ENCODE measurements around the gene COL4A5. TPM values are rescaled to one million over a fixed set of nuclear protein-coding genes. Genes with fewer than 3 reads are reported as not detected.

The COL4A5 gene
- total and polyA plus RNA-seq, 3 donors from 2014 or later: 13.4 to 33.0 (median 23.8) TPM

DNA sequence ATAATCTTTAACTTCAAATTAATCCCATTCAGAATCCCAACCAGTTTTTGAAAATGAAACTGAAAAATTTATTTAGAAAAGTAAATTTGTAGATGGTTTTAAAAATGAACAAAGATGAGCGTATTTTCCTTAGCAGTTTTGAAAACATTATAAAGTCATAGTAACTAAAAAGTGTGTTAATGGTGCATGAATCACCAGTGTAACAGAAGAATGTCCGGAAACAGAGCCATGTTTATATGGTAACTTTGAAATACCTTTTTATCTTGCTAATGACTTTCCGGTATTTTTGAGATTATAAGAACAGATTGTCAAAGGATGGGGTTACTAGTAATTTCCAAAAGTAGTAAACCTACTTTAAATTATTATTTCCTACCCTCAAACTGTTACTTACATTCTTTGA, 150.9 kb downstream of the COL4A5 start:
- Histone ChIP-seq H3K27me3 (no peaks in the 10 kb centered on the region), H3K27ac (no peak overlapping the region), H3K4me1 (no peaks in the 10 kb centered on the region), H3K4me3 (no peak overlapping the region), H3K36me3 (ENCODE audit: low read depth, missing control alignments) (no peaks in the 10 kb centered on the region), H3K9me3 (no peaks in the 10 kb centered on the region)
- DNase-seq: no peak
- TF ChIP-seq POLR2A (IDR thresholded peaks at IDR 0.05) (no peak), CTCF (IDR thresholded peaks at IDR 0.05) (no peak)
- WGBS, 2 donors: 88 to 93% methylated on average over 3 of the region's 3 CpGs
- intact Hi-C loops (cut with DNase I; ENCODE audit: low total_unique reads): no loop called here

DNA sequence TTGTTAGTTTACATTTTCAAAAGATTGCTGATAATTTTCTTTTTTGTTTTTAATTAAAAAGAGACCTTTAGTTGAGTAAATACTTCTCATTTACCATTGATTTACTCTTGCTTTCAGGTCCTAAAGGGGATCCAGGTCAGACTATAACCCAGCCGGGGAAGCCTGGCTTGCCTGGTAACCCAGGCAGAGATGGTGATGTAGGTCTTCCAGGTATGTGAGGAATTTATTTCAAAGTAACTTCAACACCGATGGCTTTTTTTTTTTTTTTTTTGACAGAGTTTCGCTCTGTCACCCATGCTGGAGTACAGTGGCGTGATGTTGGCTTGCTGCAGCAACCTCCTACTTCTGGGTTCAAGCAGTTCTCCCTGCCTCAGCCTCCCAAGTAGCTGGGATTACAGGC, 161.6 kb downstream of the COL4A5 start:
- H3K4me3 ChIP-seq: no peak overlapping the region
- H3K36me3 ChIP-seq (ENCODE audit: low read depth, missing control alignments): no peaks in the 10 kb centered on the region
- no peaks in the 10 kb centered on the region for H3K9me3 ChIP-seq
- no peak for DNase-seq
- H3K4me1 ChIP-seq: no peaks in the 10 kb centered on the region
- no peak for TF ChIP-seq POLR2A (IDR thresholded peaks at IDR 0.05)
- no peak for TF ChIP-seq CTCF (IDR thresholded peaks at IDR 0.05)
- intact Hi-C loops (cut with DNase I; ENCODE audit: low total_unique reads): no loop called here
- 76 to 82% methylated on average over 4 of the region's 4 CpGs for WGBS, 2 donors
- no peaks in the 10 kb centered on the region for H3K27me3 ChIP-seq
- H3K27ac ChIP-seq: no peak overlapping the region

- Histone ChIP-seq H3K27me3 (no peaks in the 10 kb centered on the region), H3K9me3 (no peaks in the 10 kb centered on the region), H3K4me3 (no peak overlapping the region), H3K36me3 (ENCODE audit: low read depth, missing control alignments) (no peaks in the 10 kb centered on the region), H3K4me1 (no peaks in the 10 kb centered on the region), H3K27ac (no peak overlapping the region)
- DNase-seq: no peak
- WGBS, 2 donors: 50 to 83% methylated on average over 2 of the region's 2 CpGs
- no peak for TF ChIP-seq POLR2A (IDR thresholded peaks at IDR 0.05)
- TF ChIP-seq CTCF (IDR thresholded peaks at IDR 0.05): no peak
- intact Hi-C loops (cut with DNase I; ENCODE audit: low total_unique reads): no loop called here
Observed at GRCh38 chrX:108610141-108610540, 170.5 kb downstream of the COL4A5 start.

DNA sequence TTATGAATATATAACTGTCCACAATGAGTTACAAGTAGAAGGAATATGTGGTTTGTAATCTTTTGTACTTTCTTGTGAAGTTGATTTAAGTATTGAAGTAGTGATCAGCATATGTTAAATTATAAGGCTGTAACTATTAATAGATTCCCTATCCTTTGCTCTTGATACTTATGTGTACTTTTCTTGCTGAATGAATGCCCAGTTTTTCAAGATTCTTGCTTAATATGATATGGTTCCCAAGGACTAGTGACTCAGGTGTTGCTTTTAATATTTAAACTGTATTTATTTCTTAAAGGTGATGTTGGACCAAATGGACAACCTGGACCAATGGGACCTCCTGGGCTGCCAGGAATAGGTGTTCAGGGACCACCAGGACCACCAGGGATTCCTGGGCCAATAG, 175.0 kb downstream of the COL4A5 start:
- intact Hi-C loops (cut with DNase I; ENCODE audit: low total_unique reads): no loop called here
- Histone ChIP-seq H3K4me3 (no peak overlapping the region), H3K27me3 (no peaks in the 10 kb centered on the region), H3K27ac (no peak overlapping the region), H3K36me3 (ENCODE audit: low read depth, missing control alignments) (no peaks in the 10 kb centered on the region), H3K9me3 (no peaks in the 10 kb centered on the region), H3K4me1 (no peaks in the 10 kb centered on the region)
- no peak for DNase-seq
- no peak for TF ChIP-seq POLR2A (IDR thresholded peaks at IDR 0.05)
- TF ChIP-seq CTCF (IDR thresholded peaks at IDR 0.05): no peak

DNA sequence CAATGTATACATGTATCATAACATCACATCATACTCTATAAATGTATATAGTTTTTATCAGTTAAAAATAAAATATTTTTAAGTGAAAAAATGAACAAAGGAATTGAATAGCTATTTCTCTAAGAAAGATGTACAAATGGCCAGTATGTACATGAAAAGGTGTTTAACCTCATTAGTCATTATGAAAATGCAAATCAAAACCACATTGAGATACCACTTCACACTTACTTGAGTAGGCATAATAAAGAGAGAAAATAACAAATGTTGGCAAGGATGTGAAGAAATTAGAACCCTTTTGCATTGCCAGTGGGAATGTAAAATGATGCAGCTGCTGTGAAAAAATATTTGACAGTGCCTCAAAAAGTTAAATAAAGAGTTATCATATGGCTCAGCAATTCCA, 201.2 kb downstream of the COL4A5 start:
- intact Hi-C loops (cut with DNase I; ENCODE audit: low total_unique reads): no loop called here
- no peak overlapping the region for H3K27ac ChIP-seq

More for the DNA sequence above, 201.2 kb downstream of the COL4A5 start:
- TF ChIP-seq POLR2A (IDR thresholded peaks at IDR 0.05) (no peak), CTCF (IDR thresholded peaks at IDR 0.05) (no peak)
- Histone ChIP-seq H3K4me3 (no peak overlapping the region), H3K9me3 (no peaks in the 10 kb centered on the region), H3K4me1 (no peaks in the 10 kb centered on the region), H3K36me3 (ENCODE audit: low read depth, missing control alignments) (no peaks in the 10 kb centered on the region), H3K27me3 (no peaks in the 10 kb centered on the region)
- no peak for DNase-seq
